ENCODE data around the gene N4BP2. TPM values are rescaled to one million over a fixed set of nuclear protein-coding genes. Genes with fewer than 3 reads are reported as not detected.

N4BP2 gene
- total and polyA plus RNA-seq, 4 donors: 1.8 to 33.6 (median 5.9) TPM

GRCh38 chr4:40190880-40191815 is 134.5 kb downstream of the N4BP2 start:
- H3K27ac ChIP-seq (ENCODE audit: low read depth in 1 of 2, low read length in 1 of 2): peak overlapping the region in 1 of 2 donors; percentile 10
- WGBS, 2 donors: 56 to 60% methylated on average over 14 of the region's 14 CpGs
- peaks cover 0 to 3% (median 0%) of the 10 kb centered on the region in 4 donors for H3K9me3 ChIP-seq (ENCODE audit: control insufficient read depth in 4 of 4, insufficient read depth in 3 of 4, low read length in 3 of 4)
- DNase-seq (peak in 1 of 3 donors; percentile 13), ATAC-seq (ENCODE audit: insufficient read depth, low FRiP score) (no peak)
- H3K36me3 ChIP-seq (ENCODE audit: control insufficient read depth in 4 of 4, insufficient read depth in 4 of 4, low read length in 4 of 4): no peaks in the 10 kb centered on the region
- no peak overlapping the region for H3K4me3 ChIP-seq
- H3K4me1 ChIP-seq (ENCODE audit: control insufficient read depth in 5 of 5, insufficient read depth in 5 of 5, low read length in 5 of 5): peaks cover 0 to 10% (median 0%) of the 10 kb centered on the region in 5 donors
- no peaks in the 10 kb centered on the region for H3K27me3 ChIP-seq (ENCODE audit: control insufficient read depth in 3 of 3, insufficient read depth in 3 of 3, low read length in 2 of 3)
- TF ChIP-seq CTCF (IDR thresholded peaks at IDR 0.05; ENCODE audit: control extremely low read depth, extremely low read depth): no peak
- no peak overlapping the region for H3K9ac ChIP-seq (ENCODE audit: insufficient read depth in 1 of 2, low read length in 2 of 2)

GRCh38 chr4:40192114-40193015 is 135.7 kb downstream of the N4BP2 start:
- no peak for TF ChIP-seq CTCF (IDR thresholded peaks at IDR 0.05; ENCODE audit: control extremely low read depth, extremely low read depth)
- Histone ChIP-seq H3K9ac (ENCODE audit: insufficient read depth in 1 of 2, low read length in 2 of 2) (no peak overlapping the region), H3K27ac (ENCODE audit: low read depth in 1 of 2, low read length in 1 of 2) (no peak overlapping the region), H3K4me1 (ENCODE audit: control insufficient read depth in 5 of 5, insufficient read depth in 5 of 5, low read length in 5 of 5) (peaks cover 0 to 10% (median 0%) of the 10 kb centered on the region in 5 donors), H3K9me3 (ENCODE audit: control insufficient read depth in 4 of 4, insufficient read depth in 3 of 4, low read length in 3 of 4) (peaks cover 0 to 3% (median 0%) of the 10 kb centered on the region in 4 donors), H3K27me3 (ENCODE audit: control insufficient read depth in 3 of 3, insufficient read depth in 3 of 3, low read length in 2 of 3) (no peaks in the 10 kb centered on the region), H3K4me3 (no peak overlapping the region), H3K36me3 (ENCODE audit: control insufficient read depth in 4 of 4, insufficient read depth in 4 of 4, low read length in 4 of 4) (no peaks in the 10 kb centered on the region)
- DNase-seq (no peak), ATAC-seq (ENCODE audit: insufficient read depth, low FRiP score) (no peak)
- WGBS, 2 donors: 72 to 78% methylated on average over 8 of the region's 8 CpGs

GRCh38 chr4:40193016-40193571 is 136.4 kb downstream of the N4BP2 start:
- ATAC-seq (ENCODE audit: insufficient read depth, low FRiP score) (no peak), DNase-seq (no peak)
- Histone ChIP-seq H3K9ac (ENCODE audit: insufficient read depth in 1 of 2, low read length in 2 of 2) (no peak overlapping the region), H3K36me3 (ENCODE audit: control insufficient read depth in 4 of 4, insufficient read depth in 4 of 4, low read length in 4 of 4) (no peaks in the 10 kb centered on the region), H3K4me3 (no peak overlapping the region), H3K9me3 (ENCODE audit: control insufficient read depth in 4 of 4, insufficient read depth in 3 of 4, low read length in 3 of 4) (peaks cover 0 to 3% (median 0%) of the 10 kb centered on the region in 4 donors), H3K4me1 (ENCODE audit: control insufficient read depth in 5 of 5, insufficient read depth in 5 of 5, low read length in 5 of 5) (peaks cover 0 to 10% (median 0%) of the 10 kb centered on the region in 5 donors), H3K27me3 (ENCODE audit: control insufficient read depth in 3 of 3, insufficient read depth in 3 of 3, low read length in 2 of 3) (no peaks in the 10 kb centered on the region), H3K27ac (ENCODE audit: low read depth in 1 of 2, low read length in 1 of 2) (no peak overlapping the region)
- no peak for TF ChIP-seq CTCF (IDR thresholded peaks at IDR 0.05; ENCODE audit: control extremely low read depth, extremely low read depth)
- 45 to 54% methylated on average over 10 to 11 of the region's 11 CpGs for WGBS, 2 donors

Data from lung (tissue), 12 donors.